HG03097 (cell line): ENCODE measurements around the gene OR5B17.
"Not testable (repeated sequence)": the region's sequence is repeated elsewhere in the genome, so short reads cannot be mapped to it uniquely, and the experiment has no call there.

ENCODE experiments used
- ATAC-seq: cut with Tn5 transposase; IDR thresholded peaks from one replicate; pipeline ENCODE4 v1.9.1; 2021; ENCODE audit not compliant: unreplicated experiment, low FRiP score

OR5B17 gene

DNA sequence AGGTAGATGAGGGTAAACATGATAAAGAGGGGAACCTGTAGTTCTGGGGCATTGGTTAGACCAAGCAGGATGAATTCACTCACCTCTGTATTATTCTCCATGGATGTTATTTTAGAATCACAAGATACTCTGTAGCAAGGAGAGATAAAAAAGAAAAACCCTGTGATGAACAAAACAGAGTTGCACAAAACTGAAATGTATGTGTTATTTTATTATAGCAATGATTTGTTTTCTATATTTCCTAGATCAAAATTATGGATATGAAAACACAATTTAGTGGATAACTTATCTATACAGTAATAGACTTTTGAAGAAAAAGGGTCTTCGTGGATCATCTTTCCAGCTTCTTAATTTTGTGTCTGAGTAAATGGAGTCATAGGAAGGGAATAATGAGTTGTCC, at the start of gene OR5B17:
OR5B17 (minus strand) TSS at position 101 of the 400 bp plus-strand sequence; CDS start at position 101, 0 bp downstream.
- ATAC-seq: no peak

DNA sequence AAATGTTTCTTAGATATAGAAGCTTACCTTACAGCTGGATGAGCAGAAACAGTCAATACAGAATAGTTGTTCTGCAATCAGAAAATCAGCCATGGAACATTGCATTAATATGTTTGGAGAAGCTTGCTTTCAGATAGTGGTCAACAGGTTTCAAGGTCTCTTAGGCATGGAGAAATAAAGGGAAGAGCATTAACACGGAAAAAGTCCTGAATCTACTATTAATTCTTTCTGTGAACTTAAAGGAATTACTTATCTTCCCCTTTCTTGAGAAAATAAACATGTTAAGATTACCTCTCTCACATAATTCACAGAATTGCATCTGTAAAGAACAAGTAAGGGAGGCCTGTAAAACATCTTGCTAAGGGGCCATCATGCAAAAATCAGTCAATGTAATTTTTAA, 47.9 kb upstream of the OR5B17 start, which contains the start of gene OR5B3:
OR5B3 (minus strand) TSS at position 101 of the 400 bp plus-strand sequence. CDS start 3,465 bp downstream, outside the sequence.
- ATAC-seq: no peak

DNA sequence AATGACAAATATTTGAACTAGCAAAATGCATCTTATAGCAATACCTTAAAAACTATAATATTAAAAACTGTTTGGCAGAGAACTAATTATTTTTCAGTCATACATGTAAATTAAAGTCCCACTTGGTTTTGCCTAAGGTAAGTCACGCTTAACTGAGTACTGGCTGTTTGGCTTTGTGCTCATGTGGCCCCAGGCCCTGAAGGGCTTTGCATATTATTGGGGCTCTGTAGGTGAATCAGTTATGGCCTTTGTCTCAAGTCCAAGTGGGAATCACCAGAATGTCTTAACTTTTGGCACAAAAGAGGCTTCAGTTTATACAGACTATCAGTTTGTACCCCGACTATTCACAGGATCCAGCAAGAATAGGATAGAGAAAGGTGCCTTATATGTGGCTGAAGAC, 40.8 kb upstream of the OR5B17 start:
- not testable (repeated sequence) for ATAC-seq

DNA sequence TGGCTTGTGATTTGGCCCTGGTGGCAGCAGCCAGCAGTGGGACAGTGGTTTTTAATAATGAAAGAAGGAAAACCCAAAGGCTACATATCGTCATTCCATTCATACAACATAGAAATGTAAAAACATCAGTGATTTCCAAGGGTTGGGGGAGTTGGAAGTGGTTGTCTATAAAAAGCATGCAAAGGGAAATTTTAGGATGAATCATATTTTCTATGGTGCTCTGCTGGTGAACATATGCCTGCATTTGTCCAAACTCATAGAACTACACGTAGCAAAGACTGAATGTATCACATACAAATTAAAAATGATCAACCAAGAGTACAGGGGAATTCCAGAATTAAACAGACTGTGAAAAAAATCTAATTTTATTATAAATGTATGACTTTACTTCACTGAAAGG, 36.7 kb upstream of the OR5B17 start:
- ATAC-seq: no peak

DNA sequence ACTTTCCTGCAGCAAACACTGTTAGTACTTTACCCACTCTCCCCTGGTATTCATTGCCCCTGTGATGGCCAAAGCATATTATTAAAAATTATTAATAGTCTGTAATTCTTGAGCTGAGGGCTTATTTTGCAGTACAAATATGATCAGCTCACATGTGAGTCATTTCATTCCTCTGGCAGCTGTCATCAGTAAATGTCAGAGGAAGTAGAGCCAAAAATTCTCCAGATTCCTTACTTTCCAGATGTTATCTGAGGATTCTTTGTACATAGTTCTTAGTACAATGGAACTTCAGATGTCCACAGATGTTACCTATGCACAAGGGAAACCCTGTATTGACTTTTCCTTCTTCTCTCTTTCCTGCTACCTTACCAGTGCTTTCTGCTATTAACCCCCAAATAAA, 35.3 kb upstream of the OR5B17 start:
- no peak for ATAC-seq

DNA sequence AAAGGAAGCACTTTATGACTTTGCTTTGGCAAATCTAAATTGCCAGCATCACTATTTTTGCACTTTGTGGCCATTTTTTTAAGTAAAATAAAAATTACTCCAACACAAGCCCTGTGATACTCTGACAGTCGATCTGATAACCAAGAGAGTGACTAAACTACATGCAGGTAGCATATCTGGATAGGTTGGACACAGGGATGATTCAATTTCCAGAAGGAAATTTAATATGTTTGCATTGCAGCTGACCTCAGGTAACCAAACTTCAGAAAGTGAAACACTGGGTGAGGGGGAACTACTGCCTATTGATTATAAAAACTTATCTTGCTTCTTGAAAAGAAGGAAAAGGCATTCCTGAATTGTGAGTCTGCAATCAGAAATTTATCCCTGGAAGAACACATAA, 33.9 kb upstream of the OR5B17 start:
- ATAC-seq: no peak

DNA sequence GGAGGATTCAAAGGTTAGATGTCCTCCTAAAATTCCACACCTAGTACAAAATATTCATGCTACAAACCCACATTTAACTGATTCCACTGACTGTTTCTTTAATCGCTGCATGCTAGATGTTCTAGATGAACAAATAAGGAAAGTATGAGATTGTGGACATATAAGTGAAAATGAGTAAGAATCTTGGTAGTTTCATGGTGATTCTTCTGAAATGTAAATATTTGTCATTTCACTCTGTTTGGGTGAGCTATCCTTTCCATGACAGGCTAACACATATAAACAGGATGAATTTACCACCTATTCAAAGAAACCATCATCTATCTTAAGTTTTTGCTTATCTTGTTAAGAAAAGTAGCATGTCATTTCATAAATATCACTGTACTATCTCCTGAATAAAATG, 33.0 kb upstream of the OR5B17 start:
- no peak for ATAC-seq

DNA sequence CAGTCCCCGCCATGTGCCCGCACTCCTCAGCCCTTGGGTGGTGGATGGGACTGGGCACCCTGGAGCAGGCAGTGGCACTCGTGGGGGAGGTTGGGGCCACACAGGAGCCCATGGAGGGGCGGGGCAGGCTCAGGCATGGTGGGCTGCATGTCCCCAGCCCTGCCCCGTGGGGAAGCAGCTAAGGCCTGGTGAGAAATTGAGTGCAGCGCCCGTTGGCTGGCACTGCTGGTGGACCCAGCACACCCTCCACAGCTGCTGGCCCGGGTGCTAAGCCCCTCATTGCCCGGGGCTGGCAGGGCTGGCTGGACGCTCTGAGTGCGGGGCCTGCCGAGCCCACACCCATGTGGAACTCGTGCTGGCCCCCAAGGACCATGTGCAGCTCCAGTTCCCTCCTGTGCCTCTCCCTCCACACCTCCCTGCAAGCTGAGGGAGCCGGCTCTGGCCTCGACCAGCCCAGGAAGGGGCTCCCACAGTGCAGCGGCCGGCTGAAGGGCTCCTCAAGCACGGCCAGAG, 31.7 kb upstream of the OR5B17 start:
- no peak for ATAC-seq

DNA sequence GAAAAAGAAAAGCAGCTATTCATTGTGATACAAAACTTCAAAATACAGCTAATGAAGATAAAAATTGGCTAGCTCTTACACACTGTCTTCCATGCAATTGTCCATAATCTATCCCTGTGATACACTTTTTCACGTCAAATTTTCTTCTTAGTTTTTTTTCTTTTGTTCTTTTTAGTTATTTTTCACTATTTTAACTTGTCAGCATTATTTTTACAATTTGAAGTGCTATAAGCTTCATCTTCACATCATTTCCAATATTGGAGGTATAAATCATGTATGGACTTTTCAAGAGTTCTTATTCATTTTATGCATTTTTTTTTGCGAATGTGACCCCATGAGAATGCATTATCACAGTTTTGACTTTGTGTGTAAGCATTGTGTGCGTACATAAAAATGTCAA, 4.1 kb downstream of the OR5B17 start:
- no peak for ATAC-seq

DNA sequence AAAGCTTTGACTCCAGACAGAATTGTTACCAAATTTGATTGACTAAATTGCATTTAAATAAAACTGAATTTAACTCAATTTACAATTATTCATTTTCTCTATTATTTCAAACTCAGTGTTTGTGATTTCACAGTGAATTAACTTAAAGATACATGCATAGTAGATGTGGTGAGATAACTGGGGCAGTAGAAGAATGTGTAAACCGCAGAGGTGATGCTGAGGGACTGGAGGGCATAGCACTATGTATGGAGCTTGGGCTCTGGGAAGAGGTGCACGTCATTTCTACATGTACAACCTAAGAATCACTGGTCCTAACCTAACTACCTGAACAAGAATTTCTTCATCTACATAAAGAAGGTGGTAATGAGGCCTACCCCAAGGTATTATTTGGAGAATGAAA, 13.7 kb downstream of the OR5B17 start:
- no peak for ATAC-seq

DNA sequence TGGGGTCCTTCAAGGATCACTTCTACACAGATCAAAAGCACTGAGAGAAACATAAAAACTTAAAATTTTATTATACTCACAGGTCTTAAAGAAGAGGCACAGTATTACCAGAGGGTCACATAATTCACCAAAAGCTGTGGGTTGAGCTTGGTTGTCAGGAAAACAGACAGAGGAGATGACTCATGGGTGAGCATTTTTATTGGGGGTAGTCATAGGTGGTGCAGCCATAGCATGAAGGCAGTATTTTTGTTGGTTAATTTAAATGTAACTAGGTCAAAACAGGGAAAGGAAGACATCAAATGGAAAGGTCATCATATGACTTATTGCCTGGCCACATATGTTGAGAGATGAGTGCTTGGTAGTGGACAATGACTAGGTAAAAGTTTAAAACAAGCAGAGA, 24.2 kb downstream of the OR5B17 start:
- ATAC-seq: no peak

DNA sequence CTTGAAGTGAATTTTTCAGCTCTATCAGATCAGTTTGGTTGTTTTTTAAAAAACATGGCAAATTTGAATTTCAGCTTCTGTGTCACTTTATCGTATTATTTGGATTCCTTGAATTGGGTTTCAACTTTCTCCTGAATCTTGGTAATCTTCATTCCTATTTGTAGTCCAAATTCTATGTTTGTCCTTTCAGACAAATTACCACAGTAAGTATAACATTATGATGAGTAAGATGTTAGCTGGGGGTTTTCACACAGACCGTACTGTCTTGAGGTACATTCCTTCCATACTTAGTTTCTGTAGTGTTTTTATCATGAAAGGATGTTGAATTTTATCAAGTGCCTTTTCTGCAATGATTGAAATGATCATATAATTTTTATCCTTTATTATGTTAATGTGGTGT, 28.0 kb downstream of the OR5B17 start:
- ATAC-seq: no peak

DNA sequence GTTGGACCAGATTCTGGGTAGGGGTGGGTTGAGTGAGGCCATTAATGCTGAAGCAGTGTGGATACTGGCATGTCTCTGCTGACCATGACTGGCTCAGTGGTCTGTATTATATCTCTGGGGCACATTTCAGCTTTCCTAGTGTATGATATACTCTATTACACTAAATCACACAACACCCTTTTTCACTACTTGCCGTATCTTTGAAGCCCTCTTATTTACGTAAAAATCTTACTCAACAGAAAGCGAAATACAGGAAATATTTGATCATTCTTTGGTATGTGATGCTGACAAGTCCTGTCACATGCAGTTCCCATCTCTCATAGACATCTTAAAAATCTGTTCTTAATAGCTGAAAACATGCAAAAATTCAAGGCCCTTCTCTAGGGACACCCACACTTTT, 40.3 kb downstream of the OR5B17 start:
- ATAC-seq: no peak

DNA sequence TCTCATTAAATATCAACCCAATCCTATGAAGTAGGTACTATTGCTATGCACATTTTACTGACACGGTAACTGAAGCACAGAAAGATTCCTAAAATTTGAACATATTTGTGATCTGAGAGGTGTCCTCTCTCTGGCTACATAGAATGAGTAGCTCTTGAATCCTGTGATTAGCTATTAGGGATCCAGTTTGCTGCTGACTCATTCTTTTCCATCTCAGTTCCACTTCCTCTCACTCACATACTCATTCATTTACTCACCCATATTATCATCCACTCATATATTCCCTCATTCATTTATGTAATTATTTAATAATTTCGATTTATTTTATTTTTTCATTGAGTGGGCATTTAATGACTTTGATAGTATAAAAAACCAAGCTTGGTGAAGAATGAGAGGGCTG, 42.7 kb downstream of the OR5B17 start:
- no peak for ATAC-seq
